Caco-2 (cell line): ENCODE measurements around the gene HNRNPA0. TPM values are rescaled to one million over a fixed set of nuclear protein-coding genes. Genes with fewer than 3 reads are reported as not detected.

Source experiments
- total RNA-seq: library from RNA; stranded (reverse); gene quantifications from 2 replicates; pipeline ENCODE4 v1.2.3, GENCODE V29; 2022

The HNRNPA0 gene
- total RNA-seq, 1 experiment from 2014 or later: 42.5 TPM

Other genes with a start within 250 kb of the HNRNPA0 start
- 3.5 TPM in 2 replicates for gene KLHL3, start 18.3 kb downstream of the HNRNPA0 start, total RNA-seq
- not detected in 2 replicates for gene MYOT, start 113.5 kb upstream of the HNRNPA0 start, total RNA-seq
- not detected in 2 replicates for gene PKD2L2, start 135.1 kb upstream of the HNRNPA0 start, total RNA-seq